ENCODE data around the gene RBM23.

DNA sequence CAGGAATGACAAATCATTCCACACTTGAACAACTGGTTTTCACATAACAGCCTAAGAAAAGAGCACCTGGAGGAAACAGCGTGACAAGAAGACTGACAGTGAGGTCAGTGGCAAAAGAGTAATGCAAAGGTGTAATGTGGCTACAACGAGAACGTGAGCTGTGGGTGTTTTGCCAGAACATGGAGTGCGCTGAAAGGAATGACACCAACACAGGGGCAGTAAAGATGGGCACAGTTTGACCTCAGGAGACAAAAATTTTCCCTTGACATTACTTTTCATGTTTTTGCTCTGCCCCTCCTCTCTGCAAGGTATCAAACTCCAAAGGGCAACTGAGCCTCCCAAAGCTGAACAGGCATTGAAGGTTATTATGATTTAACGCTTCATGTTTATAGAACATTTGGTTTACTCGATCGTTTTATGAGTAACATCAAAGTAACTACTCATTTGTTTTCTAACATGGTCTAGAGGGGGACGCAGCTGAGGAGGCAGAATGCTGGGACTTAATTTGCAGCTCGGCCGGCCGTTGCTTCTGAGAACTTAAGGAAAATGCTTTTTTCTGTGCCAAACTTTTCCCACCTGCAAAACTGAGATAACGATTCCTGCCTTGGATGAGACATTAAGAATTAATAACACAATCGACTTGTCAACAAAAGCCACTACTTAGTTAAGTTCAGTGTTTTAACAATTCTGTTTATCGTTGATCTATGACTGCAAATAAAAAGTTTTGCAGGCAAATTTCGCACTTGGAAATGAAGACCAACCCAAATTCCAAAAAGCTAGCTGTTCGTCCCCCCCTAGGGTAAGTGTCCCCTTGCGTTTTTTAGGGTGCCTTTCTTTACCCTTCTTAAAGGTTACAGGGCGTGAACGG lies 37.0 kb upstream of the RBM23 start:
- TF ChIP-seq, protein P1, sequence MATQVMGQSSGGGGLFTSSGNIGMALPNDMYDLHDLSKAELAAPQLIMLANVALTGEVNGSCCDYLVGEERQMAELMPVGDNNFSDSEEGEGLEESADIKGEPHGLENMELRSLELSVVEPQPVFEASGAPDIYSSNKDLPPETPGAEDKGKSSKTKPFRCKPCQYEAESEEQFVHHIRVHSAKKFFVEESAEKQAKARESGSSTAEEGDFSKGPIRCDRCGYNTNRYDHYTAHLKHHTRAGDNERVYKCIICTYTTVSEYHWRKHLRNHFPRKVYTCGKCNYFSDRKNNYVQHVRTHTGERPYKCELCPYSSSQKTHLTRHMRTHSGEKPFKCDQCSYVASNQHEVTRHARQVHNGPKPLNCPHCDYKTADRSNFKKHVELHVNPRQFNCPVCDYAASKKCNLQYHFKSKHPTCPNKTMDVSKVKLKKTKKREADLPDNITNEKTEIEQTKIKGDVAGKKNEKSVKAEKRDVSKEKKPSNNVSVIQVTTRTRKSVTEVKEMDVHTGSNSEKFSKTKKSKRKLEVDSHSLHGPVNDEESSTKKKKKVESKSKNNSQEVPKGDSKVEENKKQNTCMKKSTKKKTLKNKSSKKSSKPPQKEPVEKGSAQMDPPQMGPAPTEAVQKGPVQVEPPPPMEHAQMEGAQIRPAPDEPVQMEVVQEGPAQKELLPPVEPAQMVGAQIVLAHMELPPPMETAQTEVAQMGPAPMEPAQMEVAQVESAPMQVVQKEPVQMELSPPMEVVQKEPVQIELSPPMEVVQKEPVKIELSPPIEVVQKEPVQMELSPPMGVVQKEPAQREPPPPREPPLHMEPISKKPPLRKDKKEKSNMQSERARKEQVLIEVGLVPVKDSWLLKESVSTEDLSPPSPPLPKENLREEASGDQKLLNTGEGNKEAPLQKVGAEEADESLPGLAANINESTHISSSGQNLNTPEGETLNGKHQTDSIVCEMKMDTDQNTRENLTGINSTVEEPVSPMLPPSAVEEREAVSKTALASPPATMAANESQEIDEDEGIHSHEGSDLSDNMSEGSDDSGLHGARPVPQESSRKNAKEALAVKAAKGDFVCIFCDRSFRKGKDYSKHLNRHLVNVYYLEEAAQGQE (IDR thresholded peaks at IDR 0.05; ENCODE audit: borderline replicate concordance): no peak
- TF ChIP-seq POLR2AphosphoS5 (IDR thresholded peaks at IDR 0.05) (no peak), EP300 (conservative IDR thresholded peaks at IDR 0.05; ENCODE audit: poor library complexity, severe bottlenecking) (no peak), RAD21 (conservative IDR thresholded peaks at IDR 0.05) (no peak), MXI1 (conservative IDR thresholded peaks at IDR 0.05; ENCODE audit: poor library complexity, severe bottlenecking) (no peak)
- TF ChIP-seq, protein P2, sequence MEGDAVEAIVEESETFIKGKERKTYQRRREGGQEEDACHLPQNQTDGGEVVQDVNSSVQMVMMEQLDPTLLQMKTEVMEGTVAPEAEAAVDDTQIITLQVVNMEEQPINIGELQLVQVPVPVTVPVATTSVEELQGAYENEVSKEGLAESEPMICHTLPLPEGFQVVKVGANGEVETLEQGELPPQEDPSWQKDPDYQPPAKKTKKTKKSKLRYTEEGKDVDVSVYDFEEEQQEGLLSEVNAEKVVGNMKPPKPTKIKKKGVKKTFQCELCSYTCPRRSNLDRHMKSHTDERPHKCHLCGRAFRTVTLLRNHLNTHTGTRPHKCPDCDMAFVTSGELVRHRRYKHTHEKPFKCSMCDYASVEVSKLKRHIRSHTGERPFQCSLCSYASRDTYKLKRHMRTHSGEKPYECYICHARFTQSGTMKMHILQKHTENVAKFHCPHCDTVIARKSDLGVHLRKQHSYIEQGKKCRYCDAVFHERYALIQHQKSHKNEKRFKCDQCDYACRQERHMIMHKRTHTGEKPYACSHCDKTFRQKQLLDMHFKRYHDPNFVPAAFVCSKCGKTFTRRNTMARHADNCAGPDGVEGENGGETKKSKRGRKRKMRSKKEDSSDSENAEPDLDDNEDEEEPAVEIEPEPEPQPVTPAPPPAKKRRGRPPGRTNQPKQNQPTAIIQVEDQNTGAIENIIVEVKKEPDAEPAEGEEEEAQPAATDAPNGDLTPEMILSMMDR (IDR thresholded peaks at IDR 0.05; ENCODE audit: poor library complexity, severe bottlenecking): no peak
